GM12873 (cell line): ENCODE data around the gene CRLF3.

Experiments used
- TF ChIP-seq, protein P1 (sequence below): IDR thresholded peaks from 2 replicates; pipeline ENCODE4 v1.5.1; 2012; ENCODE audit warnings: low read depth, mild to moderate bottlenecking, moderate library complexity, low read length, control low read depth; ENCODE audit not compliant: insufficient read depth; ENCODE audit errors: missing control alignments

CRLF3 gene

DNA sequence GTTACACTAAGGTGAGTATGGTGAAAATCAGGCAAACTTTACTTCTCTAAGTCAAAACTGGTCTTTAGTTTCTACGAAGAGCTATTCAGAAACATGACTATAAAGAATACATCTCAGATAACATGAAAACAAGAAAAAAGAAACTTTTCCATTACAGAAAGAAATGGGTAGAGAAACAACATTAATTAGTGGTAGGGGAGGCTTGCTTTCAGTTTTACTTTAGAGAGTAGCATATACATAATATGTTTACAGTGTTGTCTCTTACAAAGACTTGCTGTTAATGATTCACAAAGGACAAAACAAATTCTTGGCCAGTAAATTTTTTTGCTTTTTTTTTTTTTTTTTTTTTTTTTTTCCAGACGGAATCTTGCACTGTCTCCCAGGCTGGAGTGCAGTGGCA lies 34.2 kb downstream of the CRLF3 start:
- TF ChIP-seq, protein P1, sequence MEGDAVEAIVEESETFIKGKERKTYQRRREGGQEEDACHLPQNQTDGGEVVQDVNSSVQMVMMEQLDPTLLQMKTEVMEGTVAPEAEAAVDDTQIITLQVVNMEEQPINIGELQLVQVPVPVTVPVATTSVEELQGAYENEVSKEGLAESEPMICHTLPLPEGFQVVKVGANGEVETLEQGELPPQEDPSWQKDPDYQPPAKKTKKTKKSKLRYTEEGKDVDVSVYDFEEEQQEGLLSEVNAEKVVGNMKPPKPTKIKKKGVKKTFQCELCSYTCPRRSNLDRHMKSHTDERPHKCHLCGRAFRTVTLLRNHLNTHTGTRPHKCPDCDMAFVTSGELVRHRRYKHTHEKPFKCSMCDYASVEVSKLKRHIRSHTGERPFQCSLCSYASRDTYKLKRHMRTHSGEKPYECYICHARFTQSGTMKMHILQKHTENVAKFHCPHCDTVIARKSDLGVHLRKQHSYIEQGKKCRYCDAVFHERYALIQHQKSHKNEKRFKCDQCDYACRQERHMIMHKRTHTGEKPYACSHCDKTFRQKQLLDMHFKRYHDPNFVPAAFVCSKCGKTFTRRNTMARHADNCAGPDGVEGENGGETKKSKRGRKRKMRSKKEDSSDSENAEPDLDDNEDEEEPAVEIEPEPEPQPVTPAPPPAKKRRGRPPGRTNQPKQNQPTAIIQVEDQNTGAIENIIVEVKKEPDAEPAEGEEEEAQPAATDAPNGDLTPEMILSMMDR = no peak

DNA sequence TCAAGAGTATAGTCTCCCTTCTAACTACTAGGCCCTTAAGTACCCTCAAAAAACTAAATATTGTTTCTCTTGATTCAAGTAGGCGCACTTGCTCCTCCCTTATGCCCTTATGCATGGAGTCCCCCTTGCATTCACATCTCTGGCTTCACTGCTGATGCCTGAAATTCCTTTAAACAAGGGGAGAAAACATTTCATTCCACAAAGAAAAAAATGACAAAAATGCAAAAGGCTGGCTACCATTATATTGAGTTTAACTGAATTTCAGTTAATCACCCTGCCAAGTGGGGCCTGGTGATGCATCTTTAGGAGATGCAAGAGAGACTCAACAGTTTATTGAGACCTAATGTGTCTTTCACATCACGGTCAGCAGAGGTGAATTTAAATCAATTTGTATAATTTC lies 35.6 kb downstream of the CRLF3 start:
- TF ChIP-seq, protein P1 = no peak

DNA sequence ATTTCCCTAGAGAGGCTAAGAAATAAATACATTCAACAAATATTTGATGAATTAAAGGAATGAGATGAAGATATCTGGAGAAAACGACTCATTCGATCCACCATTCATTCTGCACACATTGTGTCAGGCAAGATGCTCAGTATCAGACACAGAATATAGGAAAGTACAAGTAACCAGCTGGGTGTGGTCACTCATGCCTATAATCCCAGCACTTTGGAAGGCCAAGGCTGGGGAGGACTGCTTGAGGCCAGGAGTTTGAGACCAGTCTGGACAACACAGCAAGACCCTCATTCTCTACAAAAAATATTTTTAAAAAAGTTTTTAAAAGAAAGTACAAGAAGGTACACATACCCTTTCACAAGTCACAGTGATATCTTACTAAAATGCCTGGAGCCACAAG lies 42.3 kb downstream of the CRLF3 start:
- TF ChIP-seq, protein P1 = no peak

DNA sequence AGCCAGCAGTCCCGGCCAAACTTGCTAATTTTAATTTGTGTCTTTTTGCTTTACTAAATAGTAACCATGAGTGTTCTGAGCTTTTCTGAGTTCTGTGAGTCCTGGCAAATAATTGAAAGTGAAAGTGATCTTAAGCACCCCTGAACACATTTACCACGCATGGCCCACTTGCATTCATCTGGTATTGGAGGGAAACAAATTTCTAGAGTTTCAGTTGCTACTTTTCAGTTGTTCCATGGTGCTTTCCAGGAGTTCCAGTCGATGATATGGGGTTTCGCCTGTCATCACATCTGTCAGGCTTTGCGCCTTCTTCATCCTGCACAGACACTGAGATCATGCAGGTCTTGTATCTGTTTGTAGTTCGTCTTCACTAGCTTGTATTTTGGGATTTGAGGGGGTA lies 44.1 kb downstream of the CRLF3 start:
- TF ChIP-seq, protein P1 = no peak

DNA sequence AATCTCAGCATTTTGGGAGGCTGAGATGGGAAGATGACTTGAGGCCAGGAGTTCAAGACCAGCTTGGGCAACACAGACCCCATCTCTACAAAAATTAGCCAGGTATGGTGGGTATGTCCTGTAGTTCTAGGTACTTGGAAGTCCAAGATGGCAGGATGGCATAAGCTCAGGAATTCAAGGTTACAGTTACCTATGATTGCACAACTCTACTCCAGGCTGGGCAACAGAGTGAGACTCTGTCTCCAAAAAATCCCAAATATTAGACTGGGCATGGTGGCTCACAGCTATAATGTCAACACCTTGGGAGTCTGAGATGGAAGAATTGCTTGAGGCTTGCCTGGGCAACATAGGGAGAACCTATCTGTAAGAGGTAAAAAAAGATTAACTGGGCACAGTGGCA lies 63.4 kb downstream of the CRLF3 start:
- TF ChIP-seq, protein P1 = no peak
